Endothelial cell of umbilical vein (primary cell): ENCODE measurements around the gene TLDC2. TPM values are rescaled to one million over a fixed set of nuclear protein-coding genes. Genes with fewer than 3 reads are reported as not detected.
A peak's percentile ranks its signal among the peaks of the same experiment; 100 is the strongest.

Source experiments
- BruUV-seq: library from RNA; stranded (reverse); fragments of 400-500 nt; replicated peaks from 2 replicates; lab custom pipeline; 2021; lab: Mats Ljungman, UMichigan
- CTCF ChIA-PET: fragments of 300-600, 350-600 bp; sonication (Branson Sonifier 250); formaldehyde crosslinking; loops from one replicate; lab custom pipeline; 2021; ENCODE audit warnings: antibody characterized with exemption, inconsistent platforms; lab: Charles Lee
- POLR2A ChIA-PET: fragments of 300-600, 350-600 bp; sonication (Branson Sonifier 250); formaldehyde crosslinking; loops from one replicate; lab custom pipeline; 2021; ENCODE audit warnings: antibody characterized with exemption, inconsistent platforms; lab: Charles Lee
- DNase-seq: peaks from one replicate; pipeline ENCODE4 v3.0.0-alpha.2; 2011; ENCODE audit warnings: low read depth, low spot score
- FAIRE-seq: peaks from 2 replicates; lab custom pipeline; 2011; peaks lifted over from hg19 to GRCh38; lab: Jason Lieb, UNC
- H2AFZ ChIP-seq: 2 replicates; pipeline ENCODE4 v1.6.0; 2012; ENCODE audit warnings: low read depth, low read length, control low read depth, inconsistent platforms
- H3K27ac ChIP-seq: 2 replicates; pipeline ENCODE4 v1.5.1; 2011; ENCODE audit warnings: low read depth, mild to moderate bottlenecking, control low read depth, low read length, moderate library complexity; ENCODE audit not compliant: insufficient read depth
- H3K27me3 ChIP-seq, 2 experiments: 2 replicates each; pipeline versions ENCODE4 v1.6.0 to v1.6.1; 2011; ENCODE audit warnings: low read length in 2 of 2, mixed read lengths in 1 of 2; ENCODE audit not compliant: control insufficient read depth in 2 of 2, insufficient read depth in 2 of 2
- H3K36me3 ChIP-seq, 2 experiments: 2 replicates in 1 of 2; 3 replicates in 1 of 2; pipeline ENCODE4 v1.5.1; 2011; ENCODE audit warnings: low read length in 2 of 2, mild to moderate bottlenecking in 1 of 2, moderate library complexity in 1 of 2; ENCODE audit not compliant: control insufficient read depth in 2 of 2, insufficient read depth in 2 of 2; ENCODE audit errors: extremely low read depth in 1 of 2
- H3K4me1 ChIP-seq: 3 replicates; pipeline ENCODE4 v1.5.1; 2011; ENCODE audit warnings: mild to moderate bottlenecking, low read length; ENCODE audit not compliant: control insufficient read depth, insufficient read depth; ENCODE audit errors: extremely low read depth
- H3K4me2 ChIP-seq: 2 replicates; pipeline ENCODE4 v1.6.1; 2011; ENCODE audit warnings: low read length, control low read depth, mixed read lengths; ENCODE audit not compliant: insufficient read depth
- H3K4me3 ChIP-seq, 3 experiments: fragments of 200-600 bp in 1 of 3; sonication (generic), shearing (Covaris generic) in 1 of 3; replicated peaks in 1 of 3; 2 replicates each; pipeline ENCODE4 v1.5.1; 2011 to 2016; ENCODE audit warnings: control low read depth in 3 of 3, low read length in 3 of 3, mild to moderate bottlenecking in 2 of 3, inconsistent platforms in 1 of 3, low read depth in 1 of 3, moderate library complexity in 1 of 3; ENCODE audit not compliant: insufficient read depth in 1 of 3
- H3K79me2 ChIP-seq: 2 replicates; pipeline ENCODE4 v1.6.0; 2012; ENCODE audit warnings: low read length, inconsistent platforms; ENCODE audit not compliant: control insufficient read depth, insufficient read depth
- H3K9ac ChIP-seq: replicated peaks from 2 replicates; pipeline ENCODE3; 2011; ENCODE audit warnings: low read length, control low read depth; ENCODE audit not compliant: insufficient read depth; ENCODE audit errors: extremely low read depth
- H3K9me1 ChIP-seq: replicated peaks from 3 replicates; pipeline ENCODE4 v1.6.0; 2011; ENCODE audit warnings: mild to moderate bottlenecking, low read length; ENCODE audit not compliant: control insufficient read depth, insufficient read depth; ENCODE audit errors: extremely low read depth
- H3K9me3 ChIP-seq: replicated peaks from 2 replicates; pipeline ENCODE4 v1.5.1; 2012; ENCODE audit warnings: low read length, inconsistent platforms; ENCODE audit not compliant: control insufficient read depth, insufficient read depth
- H4K20me1 ChIP-seq: replicated peaks from 2 replicates; pipeline ENCODE3; 2011; ENCODE audit warnings: mild to moderate bottlenecking, low read length; ENCODE audit not compliant: control insufficient read depth, insufficient read depth; ENCODE audit errors: extremely low read depth
- FOS ChIP-seq: IDR thresholded peaks from 2 replicates; pipeline ENCODE4 v1.6.1; 2011; ENCODE audit warnings: mild to moderate bottlenecking, low read length, moderate library complexity, borderline replicate concordance; ENCODE audit not compliant: insufficient read depth
- GATA2 ChIP-seq: IDR thresholded peaks from 2 replicates; pipeline ENCODE4 v1.7.0; 2011; ENCODE audit warnings: low read depth, mild to moderate bottlenecking, moderate library complexity, mixed read lengths, low read length; ENCODE audit not compliant: insufficient read length, insufficient read depth
- MYC ChIP-seq: IDR thresholded peaks from one replicate; pipeline ENCODE4 v1.6.1; 2011; ENCODE audit warnings: mild to moderate bottlenecking, low read depth, low read length
- POLR2A ChIP-seq: IDR thresholded peaks from 2 replicates; pipeline ENCODE4 v1.6.1; 2012; ENCODE audit warnings: low read depth, mild to moderate bottlenecking, control low read depth, low read length
- dilution Hi-C: fragments of 300-500 bp; cut with MboI; formaldehyde crosslinking; loops from one replicate; pipeline ENCODE4 v1.15.0; 2019; ENCODE audit warnings: low sequenced_read_pairs; ENCODE audit not compliant: extremely low pct_ligation_motif_present
- intact Hi-C: fragments of 100-400 bp; cut with micrococcal nuclease; formaldehyde crosslinking; loops from one replicate; pipeline ENCODE4 v1.10.0; 2022
- polyA plus RNA-seq, 4 experiments: library from polyadenylated mRNA; depleted of rRNA in 3 of 4; stranded (reverse) in 3 of 4; unstranded in 1 of 4; fragments of >200 nt; gene quantifications; 2 replicates each; pipeline versions ENCODE4 v1.2.1 to v1.2.3, GENCODE V29; 2011 to 2012; ENCODE audit warnings: missing spikeins in 1 of 4
- total RNA-seq: library from RNA; stranded (reverse); gene quantifications from 2 replicates; pipeline ENCODE4 v1.2.3, GENCODE V29; 2021
- TF ChIP-seq, protein P1 (sequence below): IDR thresholded peaks from 2 replicates; pipeline ENCODE4 v1.6.1; 2011; ENCODE audit not compliant: insufficient read depth, insufficient read length
- TF ChIP-seq, protein P2 (sequence below), 2 donors: IDR thresholded peaks; 1 replicate in 1 of 2; 2 replicates in 1 of 2; pipeline ENCODE4 v1.5.1; 2011; ENCODE audit warnings: low read length in 2 of 2, mild to moderate bottlenecking in 2 of 2, moderate library complexity in 2 of 2, control low read depth in 1 of 2, inconsistent platforms in 1 of 2, low read depth in 1 of 2; ENCODE audit not compliant: insufficient read depth in 1 of 2; ENCODE audit errors: extremely low read depth in 1 of 2

Gene TLDC2
- total and polyA plus RNA-seq, 2 donors (not counting 3 experiments of a cell fraction or from before 2014, with no cell fraction given), result not detected

DNA sequence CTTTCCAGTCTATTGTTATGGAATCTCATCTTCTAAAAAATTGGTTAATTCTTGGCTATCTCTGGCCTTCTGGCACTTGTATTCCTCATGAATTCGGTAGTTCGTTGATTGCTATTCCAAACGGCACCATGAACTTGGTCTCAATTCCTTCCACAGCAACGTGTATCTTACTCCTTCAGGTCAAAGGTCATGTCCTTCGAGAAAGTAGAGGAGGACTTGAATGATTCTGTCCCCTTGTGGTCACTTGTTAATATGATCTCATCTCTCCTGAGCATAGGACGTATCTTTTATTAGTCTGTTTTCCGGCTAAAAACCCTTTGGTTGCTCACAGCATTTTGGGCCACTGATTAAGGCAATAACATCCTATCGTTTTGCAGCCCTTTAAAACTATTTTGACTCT, 9.4 kb downstream of the TLDC2 start:
- FAIRE-seq, result no peak
- DNase-seq, result no peak
- no peaks in the 10 kb centered on the region for H3K4me1 ChIP-seq
- no peak overlapping the region for H3K27ac ChIP-seq
- no peak overlapping the region for H3K4me3 ChIP-seq
- H3K9me1 ChIP-seq, result no peaks in the 10 kb centered on the region
- ChIA-PET CTCF (interaction anchor here (1.0 to 2.6 kb wide), 7 partner anchors 19 to 612 kb away, joined by 3 to 23 read pairs (median 5); no protein-coding TSS in a partner anchor), POLR2A (no interaction called here)
- no peaks in the 10 kb centered on the region for H3K79me2 ChIP-seq
- H2AFZ ChIP-seq, result no peak overlapping the region
- BruUV-seq, result no TSS peak
- dilution Hi-C loops, result no loop called here
- no peaks in the 10 kb centered on the region for H3K9me3 ChIP-seq
- no peaks in the 10 kb centered on the region for H3K36me3 ChIP-seq
- intact Hi-C loops, result loop anchor here (2.0 to 5.0 kb wide), 2 partner anchors 49 to 78 kb away; no protein-coding TSS in a partner anchor
- H3K27me3 ChIP-seq, result no peaks in the 10 kb centered on the region
- H4K20me1 ChIP-seq, result no peaks in the 10 kb centered on the region
- H3K9ac ChIP-seq, result no peak overlapping the region
- H3K4me2 ChIP-seq, result no peak overlapping the region
- no peak for TF ChIP-seq GATA2
- TF ChIP-seq, protein P1, sequence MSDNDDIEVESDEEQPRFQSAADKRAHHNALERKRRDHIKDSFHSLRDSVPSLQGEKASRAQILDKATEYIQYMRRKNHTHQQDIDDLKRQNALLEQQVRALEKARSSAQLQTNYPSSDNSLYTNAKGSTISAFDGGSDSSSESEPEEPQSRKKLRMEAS, result no peak
- no peak for TF ChIP-seq FOS
- no peak for TF ChIP-seq MYC

DNA sequence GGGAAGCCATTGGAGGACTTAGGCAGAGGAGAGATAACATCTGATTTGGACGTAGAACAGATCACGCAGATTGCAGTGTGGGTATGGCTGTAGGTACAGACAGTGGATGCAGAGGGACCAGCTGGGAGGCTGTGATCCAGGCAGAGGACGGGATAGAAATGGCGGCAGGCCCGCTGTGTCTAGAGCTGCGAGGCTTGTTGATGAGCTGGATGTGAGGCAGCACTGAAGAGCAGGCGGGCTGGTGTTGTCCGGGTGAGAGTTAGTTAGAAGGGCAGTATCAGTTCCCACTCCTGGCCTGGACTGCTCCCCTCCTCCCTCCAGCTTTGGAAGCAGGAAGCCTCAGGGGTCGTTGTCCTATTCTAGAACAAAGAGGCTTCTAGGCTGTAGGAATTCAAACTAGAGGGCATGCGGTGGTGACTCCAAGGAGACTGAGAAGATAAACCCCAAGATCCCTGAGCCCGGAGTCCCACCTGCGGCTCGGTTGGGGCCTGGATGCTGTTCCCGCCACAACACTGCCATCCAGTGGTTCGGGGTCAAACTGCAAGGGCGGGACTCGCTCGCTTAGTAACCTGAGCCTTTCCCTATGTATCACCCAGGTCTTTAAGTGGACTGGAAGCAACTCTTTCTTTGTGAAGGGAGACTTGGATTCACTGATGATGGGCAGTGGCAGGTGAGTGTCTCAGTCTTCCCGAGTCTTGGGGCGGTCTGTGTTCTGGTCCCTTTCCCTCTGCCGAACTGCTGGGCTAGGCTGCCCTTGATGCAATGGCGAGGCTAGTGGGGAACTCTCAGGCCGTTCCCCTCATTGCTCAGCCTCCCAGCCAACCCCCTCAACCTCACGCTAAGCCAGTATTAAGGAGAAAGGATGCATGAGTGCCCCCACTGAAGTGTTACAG, 11.2 kb downstream of the TLDC2 start:
- Histone ChIP-seq H3K27me3 (no peaks in the 10 kb centered on the region), H3K27ac (no peak overlapping the region), H3K4me2 (no peak overlapping the region), H3K4me3 (no peak overlapping the region), H3K4me1 (no peaks in the 10 kb centered on the region), H3K79me2 (no peaks in the 10 kb centered on the region), H3K9me1 (no peaks in the 10 kb centered on the region), H2AFZ (peak overlapping the region; percentile 17), H3K9me3 (no peaks in the 10 kb centered on the region), H3K36me3 (no peaks in the 10 kb centered on the region), H3K9ac (no peak overlapping the region), H4K20me1 (no peaks in the 10 kb centered on the region)
- FAIRE-seq, result peak; percentile 91
- peak; percentile 77 for DNase-seq
- ChIA-PET CTCF (interaction anchor here (0.6 to 3.8 kb wide), 27 partner anchors 9 to 685 kb away, joined by 3 to 30 read pairs (median 4); partner anchors contain the start of gene RAB5IF), POLR2A (no interaction called here)
- dilution Hi-C loops, result no loop called here
- intact Hi-C loops, result loop anchor here (1.0 to 5.0 kb wide), 2 partner anchors 80 to 275 kb away; no protein-coding TSS in a partner anchor
- no TSS peak for BruUV-seq
- TF ChIP-seq POLR2A (no peak), GATA2 (no peak)
- TF ChIP-seq, protein P2, sequence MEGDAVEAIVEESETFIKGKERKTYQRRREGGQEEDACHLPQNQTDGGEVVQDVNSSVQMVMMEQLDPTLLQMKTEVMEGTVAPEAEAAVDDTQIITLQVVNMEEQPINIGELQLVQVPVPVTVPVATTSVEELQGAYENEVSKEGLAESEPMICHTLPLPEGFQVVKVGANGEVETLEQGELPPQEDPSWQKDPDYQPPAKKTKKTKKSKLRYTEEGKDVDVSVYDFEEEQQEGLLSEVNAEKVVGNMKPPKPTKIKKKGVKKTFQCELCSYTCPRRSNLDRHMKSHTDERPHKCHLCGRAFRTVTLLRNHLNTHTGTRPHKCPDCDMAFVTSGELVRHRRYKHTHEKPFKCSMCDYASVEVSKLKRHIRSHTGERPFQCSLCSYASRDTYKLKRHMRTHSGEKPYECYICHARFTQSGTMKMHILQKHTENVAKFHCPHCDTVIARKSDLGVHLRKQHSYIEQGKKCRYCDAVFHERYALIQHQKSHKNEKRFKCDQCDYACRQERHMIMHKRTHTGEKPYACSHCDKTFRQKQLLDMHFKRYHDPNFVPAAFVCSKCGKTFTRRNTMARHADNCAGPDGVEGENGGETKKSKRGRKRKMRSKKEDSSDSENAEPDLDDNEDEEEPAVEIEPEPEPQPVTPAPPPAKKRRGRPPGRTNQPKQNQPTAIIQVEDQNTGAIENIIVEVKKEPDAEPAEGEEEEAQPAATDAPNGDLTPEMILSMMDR (IDR thresholded peaks at IDR 0.05; ENCODE audit: extremely low read depth in 1 of 2, insufficient read depth in 1 of 2, low read depth in 1 of 2, low read length in 2 of 2), result peak; percentile 95 to 97
